CD14-positive monocyte (primary cell): ENCODE results near the gene C1QTNF1. TPM values are rescaled to one million over a fixed set of nuclear protein-coding genes. Genes with fewer than 3 reads are reported as not detected.
A peak's percentile ranks its signal among the peaks of the same experiment; 100 is the strongest.

ENCODE experiments used
- DNase-seq, 3 donors: peaks; one replicate each; pipeline ENCODE4 v3.0.0-alpha.2; 2011 to 2022
- H2AFZ ChIP-seq: 2 replicates; pipeline ENCODE4 v1.6.0; 2012; ENCODE audit warnings: mild to moderate bottlenecking, low read depth, low read length, inconsistent platforms; ENCODE audit not compliant: insufficient read depth, poor library complexity, severe bottlenecking
- H3K27ac ChIP-seq, 2 donors: 1 replicate in 1 of 2; 2 replicates in 1 of 2; pipeline ENCODE4 v1.5.1; 2012 to 2013; ENCODE audit warnings: low read length in 2 of 2, control low read depth in 1 of 2, inconsistent platforms in 1 of 2, low read depth in 1 of 2, mild to moderate bottlenecking in 1 of 2
- H3K27me3 ChIP-seq, 2 donors: one replicate each; pipeline versions ENCODE4 v1.6.0 to v1.6.1; 2011 to 2013; ENCODE audit warnings: low read length in 2 of 2; ENCODE audit not compliant: control insufficient read depth in 2 of 2, insufficient read depth in 2 of 2
- H3K36me3 ChIP-seq, 2 donors: replicated peaks in 1 of 2; 1 replicate in 1 of 2; 2 replicates in 1 of 2; pipeline versions ENCODE4 v1.5.1 to v1.6.1; 2012 to 2013; ENCODE audit warnings: low read length in 2 of 2, control low read depth in 1 of 2, inconsistent platforms in 1 of 2, mild to moderate bottlenecking in 1 of 2; ENCODE audit not compliant: insufficient read depth in 2 of 2, control insufficient read depth in 1 of 2
- H3K4me1 ChIP-seq, 2 donors: 1 replicate in 1 of 2; 2 replicates in 1 of 2; pipeline versions ENCODE4 v1.5.1 to v1.6.1; 2012 to 2013; ENCODE audit warnings: low read length in 2 of 2, control low read depth in 1 of 2, inconsistent platforms in 1 of 2, mild to moderate bottlenecking in 1 of 2, moderate library complexity in 1 of 2; ENCODE audit not compliant: insufficient read depth in 2 of 2, control insufficient read depth in 1 of 2
- H3K4me2 ChIP-seq: replicated peaks from 2 replicates; pipeline ENCODE3; 2012; ENCODE audit warnings: low read length, moderate library complexity, mild to moderate bottlenecking; ENCODE audit not compliant: poor library complexity, severe bottlenecking; ENCODE audit errors: extremely low read depth
- H3K4me3 ChIP-seq, 3 experiments: fragments of 200-600 bp in 1 of 3; sonication (generic) in 1 of 3; replicated peaks in 1 of 3; 1 replicate in 2 of 3; 2 replicates in 1 of 3; pipeline ENCODE4 v1.5.1; 2011 to 2013; ENCODE audit warnings: low read length in 3 of 3, mild to moderate bottlenecking in 3 of 3, control low read depth in 2 of 3, low read depth in 2 of 3, inconsistent platforms in 1 of 3, moderate library complexity in 1 of 3
- H3K79me2 ChIP-seq: 2 replicates; pipeline ENCODE4 v1.6.0; 2012; ENCODE audit warnings: mild to moderate bottlenecking, control low read depth, inconsistent platforms, low read length, moderate library complexity; ENCODE audit not compliant: insufficient read depth
- H3K9ac ChIP-seq: 2 replicates; pipeline ENCODE4 v1.6.0; 2017; ENCODE audit warnings: low read length, mild to moderate bottlenecking; ENCODE audit not compliant: insufficient read depth, poor library complexity, severe bottlenecking
- H3K9me3 ChIP-seq, 2 donors: replicated peaks in 1 of 2; 1 replicate in 1 of 2; 2 replicates in 1 of 2; pipeline versions ENCODE4 v1.5.1 to v1.6.1; 2012 to 2013; ENCODE audit warnings: low read length in 2 of 2, control low read depth in 1 of 2; ENCODE audit not compliant: control insufficient read depth in 1 of 2, insufficient read depth in 1 of 2
- H4K20me1 ChIP-seq: 2 replicates; pipeline ENCODE4 v1.6.0; 2012; ENCODE audit warnings: mild to moderate bottlenecking, low read length, control low read depth, moderate library complexity; ENCODE audit not compliant: insufficient read depth
- H3K27ac Mint-ChIP-seq, 7 donors: one replicate each; pipeline ENCODE4 v1.8.0; 2020; ENCODE audit warnings: mild to moderate bottlenecking in 7 of 7, mixed read lengths in 7 of 7, moderate library complexity in 6 of 7, inconsistent platforms in 2 of 7
- H3K27me3 Mint-ChIP-seq, 3 donors: one replicate each; pipeline ENCODE4 v1.8.0; 2021 to 2022; ENCODE audit warnings: low read depth in 3 of 3, mild to moderate bottlenecking in 3 of 3, mixed read lengths in 3 of 3, moderate library complexity in 3 of 3, inconsistent platforms in 1 of 3
- H3K36me3 Mint-ChIP-seq, 2 donors: one replicate each; pipeline ENCODE4 v1.8.0; 2020; ENCODE audit warnings: mixed read lengths in 2 of 2, inconsistent platforms in 1 of 2, mild to moderate bottlenecking in 1 of 2
- H3K4me1 Mint-ChIP-seq: one replicate; pipeline ENCODE4 v1.8.0; 2020; ENCODE audit warnings: mild to moderate bottlenecking, mixed read lengths
- H3K4me3 Mint-ChIP-seq, 2 donors: one replicate each; pipeline ENCODE4 v1.8.0; 2020; ENCODE audit warnings: mild to moderate bottlenecking in 2 of 2, mixed read lengths in 2 of 2, moderate library complexity in 1 of 2
- H3K9me3 Mint-ChIP-seq, 7 donors: one replicate each; pipeline ENCODE4 v1.8.0; 2020 to 2022; ENCODE audit warnings: mixed read lengths in 7 of 7, mild to moderate bottlenecking in 6 of 7, moderate library complexity in 6 of 7, inconsistent platforms in 2 of 7
- CTCF ChIP-seq: fragments of 200-600 bp; IDR thresholded peaks from one replicate; pipeline ENCODE4 v1.8.0; 2022; ENCODE audit warnings: antibody characterized with exemption, mild to moderate bottlenecking
- WGBS: methylation state at CpG from one replicate; pipeline ENCODE4 v1.1.5; 2013; ENCODE audit warnings: missing lambda C conversion rate; ENCODE audit not compliant: insufficient coverage; 5-methylcytosine and 5-hydroxymethylcytosine counted together
- intact Hi-C, 2 donors: fragments of 100-400 bp; cut with micrococcal nuclease; formaldehyde crosslinking; loops; one replicate each; pipeline versions ENCODE4 v1.15.0 to v1.15.1; 2023
- polyA plus RNA-seq, 3 donors: library from polyadenylated mRNA; depleted of rRNA in 1 of 3; unstranded in 2 of 3; stranded (reverse) in 1 of 3; fragments of 300-500 nt in 2 of 3; fragments of >200 nt in 1 of 3; fragmentation: Illumina TruSeq in 2 of 3; gene quantifications; 1 replicate in 2 of 3; 2 replicates in 1 of 3; pipeline ENCODE4 v1.2.3, GENCODE V29; 2012 to 2021

The C1QTNF1 gene
- polyA plus RNA-seq, 3 donors: not detected

- DNase-seq: no peak
- Histone ChIP-seq H3K79me2 (no peaks in the 10 kb centered on the region), H2AFZ (no peak overlapping the region), H3K4me1 (peaks cover 11% of the 10 kb centered on the region in 2 donors), H3K4me3 (no peak overlapping the region), H4K20me1 (no peaks in the 10 kb centered on the region), H3K27ac (no peak overlapping the region), H3K9me3 (peaks cover 0 to 2% of the 10 kb centered on the region in 2 donors), H3K4me2 (no peak overlapping the region), H3K9ac (no peak overlapping the region), H3K36me3 (no peaks in the 10 kb centered on the region), H3K27me3 (peaks cover 22 to 71% of the 10 kb centered on the region in 2 donors)
- no peak overlapping the region for H3K4me3 Mint-ChIP-seq
- intact Hi-C loops: no loop called here
- H3K36me3 Mint-ChIP-seq: peaks cover 3 to 4% of the 10 kb centered on the region in 2 donors
- peaks cover 13% of the 10 kb centered on the region for H3K4me1 Mint-ChIP-seq
- no peak overlapping the region for H3K27ac Mint-ChIP-seq
- WGBS: 88% methylated on average over 7 of the region's 10 CpGs
- no peak for TF ChIP-seq CTCF
- H3K9me3 Mint-ChIP-seq: peaks cover 0 to 18% (median 5%) of the 10 kb centered on the region in 7 donors
- H3K27me3 Mint-ChIP-seq: peaks cover 78 to 99% (median 88%) of the 10 kb centered on the region in 3 donors
Observed at GRCh38 chr17:79027274-79027924, 3.4 kb downstream of the C1QTNF1 start.

DNA sequence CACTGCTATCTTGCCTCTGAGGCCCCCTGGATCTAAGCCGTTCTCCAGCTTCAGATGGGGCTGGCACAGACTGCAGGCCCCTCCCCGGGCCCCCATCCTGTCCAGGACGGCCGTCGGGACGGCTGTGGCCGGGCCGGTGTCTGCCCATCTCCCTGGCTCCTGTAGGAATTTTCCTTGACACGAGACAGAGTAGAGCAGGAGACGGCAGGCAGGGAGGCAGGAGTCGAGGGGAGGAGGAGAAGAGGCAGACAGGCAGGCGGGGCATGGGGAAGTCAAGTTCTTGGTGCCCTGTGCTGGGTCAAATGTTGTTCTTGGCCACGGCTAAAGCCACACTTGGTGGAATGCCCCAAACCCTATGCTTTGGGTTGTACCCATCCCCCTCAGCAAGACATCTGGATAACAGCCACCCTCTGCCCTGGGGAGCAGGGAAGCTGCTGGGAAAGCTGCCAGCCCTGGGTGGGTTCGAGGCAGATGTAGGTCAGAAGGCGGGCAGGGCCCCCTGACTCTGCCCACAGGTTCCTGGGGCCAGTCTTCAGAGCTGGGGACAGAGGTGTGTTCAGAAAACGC, 4.0 kb downstream of the C1QTNF1 start:
- peaks cover 13% of the 10 kb centered on the region for H3K4me1 Mint-ChIP-seq
- H3K4me3 Mint-ChIP-seq: peak overlapping the region in 1 of 2 donors; percentile 39
- no peaks in the 10 kb centered on the region for H3K79me2 ChIP-seq
- no peak overlapping the region for H3K4me3 ChIP-seq
- H3K27me3 ChIP-seq: peaks cover 19 to 67% of the 10 kb centered on the region in 2 donors
- no peak for TF ChIP-seq CTCF
- peaks cover 0 to 18% (median 5%) of the 10 kb centered on the region in 7 donors for H3K9me3 Mint-ChIP-seq
- intact Hi-C loops: no loop called here
- H3K9me3 ChIP-seq: peaks cover 0 to 2% of the 10 kb centered on the region in 2 donors
- no peak for DNase-seq
- H3K4me1 ChIP-seq: peaks cover 11% of the 10 kb centered on the region in 2 donors
- no peak overlapping the region for H3K9ac ChIP-seq
- H3K4me2 ChIP-seq: no peak overlapping the region
- 68% methylated on average over 15 of the region's 16 CpGs for WGBS
- H2AFZ ChIP-seq: no peak overlapping the region
- no peak overlapping the region for H3K27ac Mint-ChIP-seq
- peaks cover 75 to 98% (median 82%) of the 10 kb centered on the region in 3 donors for H3K27me3 Mint-ChIP-seq
- H4K20me1 ChIP-seq: no peaks in the 10 kb centered on the region
- H3K27ac ChIP-seq: no peak overlapping the region
- H3K36me3 Mint-ChIP-seq: peaks cover under 1 to 3% of the 10 kb centered on the region in 2 donors
- no peaks in the 10 kb centered on the region for H3K36me3 ChIP-seq
